SHP77 treated with DMSO at 0.1 percent for 48 hours (cell line): ENCODE results near the gene PMIS2.

Source experiments
- DNase-seq: peaks from one replicate; lab custom pipeline; 2025; lab: John Stamatoyannopoulos, UW

PMIS2 gene

DNA sequence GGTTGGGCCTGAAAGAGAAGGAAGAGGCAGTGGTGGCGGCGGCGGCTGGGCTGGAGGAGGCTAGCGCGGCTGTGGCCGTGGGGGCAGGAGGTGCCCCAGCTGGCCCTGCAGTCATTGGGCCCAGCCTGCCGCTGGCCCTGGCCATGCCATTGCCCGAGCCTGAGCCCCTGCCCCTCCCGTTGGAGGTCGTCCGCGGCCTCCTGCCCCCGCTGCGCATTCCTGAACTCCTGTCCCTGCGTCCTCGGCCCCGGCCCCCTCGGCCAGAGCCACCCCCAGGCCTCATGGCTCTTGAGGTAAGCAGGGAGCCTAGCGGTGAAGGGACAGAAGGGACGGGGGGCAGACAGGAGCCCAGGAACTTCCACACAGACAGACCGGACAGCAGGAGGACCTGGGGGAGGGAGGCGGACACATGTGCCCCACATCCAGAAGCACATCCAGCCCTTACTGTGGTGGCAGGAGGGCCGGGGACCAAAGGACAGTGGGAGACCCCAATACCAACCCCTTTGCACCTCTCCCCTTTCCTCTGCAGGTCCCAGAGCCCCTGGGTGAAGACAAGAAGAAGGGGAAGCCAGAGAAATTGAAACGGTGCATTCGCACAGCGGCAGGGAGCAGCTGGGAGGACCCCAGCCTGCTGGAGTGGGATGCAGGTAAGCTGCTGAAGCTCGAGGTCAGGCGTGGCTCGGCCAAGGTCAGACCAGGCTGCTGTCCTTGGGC is 47.9 kb downstream of the PMIS2 start:
- DNase-seq = no peak

GRCh38 chr19:35636651-35637050 is 50.7 kb downstream of the PMIS2 start:
- DNase-seq = no peak
